ENCODE measurements around the gene STT3B.

STT3B gene

DNA sequence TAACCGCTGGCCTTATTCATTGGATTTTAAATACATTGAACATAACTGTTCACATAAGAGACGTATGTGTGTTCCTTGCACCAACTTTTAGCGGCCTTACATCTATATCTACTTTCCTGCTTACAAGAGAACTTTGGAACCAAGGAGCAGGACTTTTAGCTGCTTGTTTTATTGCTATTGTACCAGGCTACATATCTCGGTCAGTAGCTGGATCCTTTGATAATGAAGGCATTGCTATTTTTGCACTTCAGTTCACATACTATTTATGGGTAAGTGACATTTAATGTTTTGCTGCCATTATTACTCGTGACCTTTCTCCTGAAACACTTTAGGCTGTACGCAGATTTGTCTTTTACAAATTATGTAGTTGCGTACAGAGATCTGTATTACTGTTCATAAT is 47.1 kb downstream of the STT3B start:
- TF ChIP-seq TAF1 (IDR thresholded peaks at IDR 0.05; ENCODE audit: borderline replicate concordance, insufficient read depth, low read length) (no peak), SIN3A (IDR thresholded peaks at IDR 0.05; ENCODE audit: borderline replicate concordance, insufficient read depth, low read length) (no peak), FOXP2 (optimal IDR thresholded peaks at IDR 0.05; ENCODE audit: borderline replicate concordance, extremely low read depth, extremely low read length, insufficient read depth) (no peak), POLR2AphosphoS5 (IDR thresholded peaks at IDR 0.05; ENCODE audit: low read depth, low read length) (no peak)
- TF ChIP-seq, protein P1, sequence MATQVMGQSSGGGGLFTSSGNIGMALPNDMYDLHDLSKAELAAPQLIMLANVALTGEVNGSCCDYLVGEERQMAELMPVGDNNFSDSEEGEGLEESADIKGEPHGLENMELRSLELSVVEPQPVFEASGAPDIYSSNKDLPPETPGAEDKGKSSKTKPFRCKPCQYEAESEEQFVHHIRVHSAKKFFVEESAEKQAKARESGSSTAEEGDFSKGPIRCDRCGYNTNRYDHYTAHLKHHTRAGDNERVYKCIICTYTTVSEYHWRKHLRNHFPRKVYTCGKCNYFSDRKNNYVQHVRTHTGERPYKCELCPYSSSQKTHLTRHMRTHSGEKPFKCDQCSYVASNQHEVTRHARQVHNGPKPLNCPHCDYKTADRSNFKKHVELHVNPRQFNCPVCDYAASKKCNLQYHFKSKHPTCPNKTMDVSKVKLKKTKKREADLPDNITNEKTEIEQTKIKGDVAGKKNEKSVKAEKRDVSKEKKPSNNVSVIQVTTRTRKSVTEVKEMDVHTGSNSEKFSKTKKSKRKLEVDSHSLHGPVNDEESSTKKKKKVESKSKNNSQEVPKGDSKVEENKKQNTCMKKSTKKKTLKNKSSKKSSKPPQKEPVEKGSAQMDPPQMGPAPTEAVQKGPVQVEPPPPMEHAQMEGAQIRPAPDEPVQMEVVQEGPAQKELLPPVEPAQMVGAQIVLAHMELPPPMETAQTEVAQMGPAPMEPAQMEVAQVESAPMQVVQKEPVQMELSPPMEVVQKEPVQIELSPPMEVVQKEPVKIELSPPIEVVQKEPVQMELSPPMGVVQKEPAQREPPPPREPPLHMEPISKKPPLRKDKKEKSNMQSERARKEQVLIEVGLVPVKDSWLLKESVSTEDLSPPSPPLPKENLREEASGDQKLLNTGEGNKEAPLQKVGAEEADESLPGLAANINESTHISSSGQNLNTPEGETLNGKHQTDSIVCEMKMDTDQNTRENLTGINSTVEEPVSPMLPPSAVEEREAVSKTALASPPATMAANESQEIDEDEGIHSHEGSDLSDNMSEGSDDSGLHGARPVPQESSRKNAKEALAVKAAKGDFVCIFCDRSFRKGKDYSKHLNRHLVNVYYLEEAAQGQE (IDR thresholded peaks at IDR 0.05; ENCODE audit: insufficient read depth in 1 of 2, low read depth in 2 of 2, low read length in 2 of 2): no peak

DNA sequence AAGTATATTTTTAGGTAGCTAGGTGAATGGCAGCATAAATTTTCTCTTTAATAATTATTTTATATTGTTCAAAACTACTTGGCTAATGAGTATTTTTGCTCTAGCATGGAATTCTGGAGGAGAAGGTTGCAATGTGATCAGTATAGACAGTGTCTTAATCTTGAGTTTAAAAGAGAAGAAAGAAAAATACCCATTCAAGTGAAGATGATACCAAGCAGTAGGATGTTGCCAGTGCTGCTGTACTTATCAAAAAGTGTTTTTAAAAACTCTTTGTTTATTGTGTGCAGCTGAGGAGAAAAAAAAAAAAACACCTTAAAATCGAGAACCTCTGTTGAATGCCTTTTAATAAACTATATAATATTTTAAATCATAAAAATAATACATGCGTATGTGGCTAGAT is 47.9 kb downstream of the STT3B start:
- TF ChIP-seq FOXP2 (optimal IDR thresholded peaks at IDR 0.05; ENCODE audit: borderline replicate concordance, extremely low read depth, extremely low read length, insufficient read depth): no peak
- no peak for TF ChIP-seq SIN3A (IDR thresholded peaks at IDR 0.05; ENCODE audit: borderline replicate concordance, insufficient read depth, low read length)
- TF ChIP-seq POLR2AphosphoS5 (IDR thresholded peaks at IDR 0.05; ENCODE audit: low read depth, low read length): no peak
- TF ChIP-seq, protein P1 (IDR thresholded peaks at IDR 0.05; ENCODE audit: insufficient read depth in 1 of 2, low read depth in 2 of 2, low read length in 2 of 2): no peak
- TF ChIP-seq TAF1 (IDR thresholded peaks at IDR 0.05; ENCODE audit: borderline replicate concordance, insufficient read depth, low read length): no peak

DNA sequence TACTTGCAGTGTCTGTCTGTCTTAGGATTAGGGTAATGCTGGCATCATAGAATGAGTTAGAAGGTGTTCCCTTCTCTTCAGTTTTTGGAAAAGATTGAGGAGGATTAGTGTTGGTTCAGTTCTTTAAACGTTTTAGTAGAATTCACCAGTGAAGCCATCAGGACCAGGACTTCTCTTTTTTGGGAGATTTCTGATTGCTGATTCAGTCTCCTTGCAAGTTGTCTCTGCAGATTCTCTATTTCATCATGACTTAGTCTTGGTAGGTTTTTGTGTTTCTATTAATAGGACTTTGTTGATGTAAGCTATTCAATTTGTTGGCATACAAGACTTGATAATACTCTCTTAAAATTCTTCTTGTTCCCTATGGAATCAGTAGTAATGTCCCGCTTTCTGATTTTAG is 48.9 kb downstream of the STT3B start:
- TF ChIP-seq, protein P1 (IDR thresholded peaks at IDR 0.05; ENCODE audit: insufficient read depth in 1 of 2, low read depth in 2 of 2, low read length in 2 of 2): no peak
- TF ChIP-seq FOXP2 (optimal IDR thresholded peaks at IDR 0.05; ENCODE audit: borderline replicate concordance, extremely low read depth, extremely low read length, insufficient read depth): no peak
- no peak for TF ChIP-seq TAF1 (IDR thresholded peaks at IDR 0.05; ENCODE audit: borderline replicate concordance, insufficient read depth, low read length)
- no peak for TF ChIP-seq SIN3A (IDR thresholded peaks at IDR 0.05; ENCODE audit: borderline replicate concordance, insufficient read depth, low read length)
- TF ChIP-seq POLR2AphosphoS5 (IDR thresholded peaks at IDR 0.05; ENCODE audit: low read depth, low read length): no peak

DNA sequence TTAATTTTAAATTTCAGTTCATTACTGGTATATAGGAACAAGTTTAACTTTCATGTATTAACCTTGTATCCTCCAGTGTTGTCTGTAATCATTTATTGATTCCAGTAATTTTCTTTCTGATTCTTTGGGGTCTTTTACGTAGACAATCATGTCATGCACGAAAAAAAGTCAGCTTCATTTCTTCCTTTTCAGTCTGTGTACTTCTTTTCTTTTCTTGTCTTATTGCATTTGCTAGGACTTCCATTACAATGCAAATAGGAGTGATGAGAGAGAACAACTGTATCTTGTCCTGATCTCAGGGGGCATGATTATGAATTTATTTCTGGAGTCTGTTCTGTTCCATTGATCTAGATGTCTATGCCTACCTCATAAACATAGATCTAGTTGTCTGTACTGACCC is 56.5 kb downstream of the STT3B start:
- TF ChIP-seq POLR2AphosphoS5 (IDR thresholded peaks at IDR 0.05; ENCODE audit: low read depth, low read length): no peak
- no peak for TF ChIP-seq TAF1 (IDR thresholded peaks at IDR 0.05; ENCODE audit: borderline replicate concordance, insufficient read depth, low read length)
- TF ChIP-seq, protein P1 (IDR thresholded peaks at IDR 0.05; ENCODE audit: insufficient read depth in 1 of 2, low read depth in 2 of 2, low read length in 2 of 2): no peak
- no peak for TF ChIP-seq SIN3A (IDR thresholded peaks at IDR 0.05; ENCODE audit: borderline replicate concordance, insufficient read depth, low read length)
- no peak for TF ChIP-seq FOXP2 (optimal IDR thresholded peaks at IDR 0.05; ENCODE audit: borderline replicate concordance, extremely low read depth, extremely low read length, insufficient read depth)

DNA sequence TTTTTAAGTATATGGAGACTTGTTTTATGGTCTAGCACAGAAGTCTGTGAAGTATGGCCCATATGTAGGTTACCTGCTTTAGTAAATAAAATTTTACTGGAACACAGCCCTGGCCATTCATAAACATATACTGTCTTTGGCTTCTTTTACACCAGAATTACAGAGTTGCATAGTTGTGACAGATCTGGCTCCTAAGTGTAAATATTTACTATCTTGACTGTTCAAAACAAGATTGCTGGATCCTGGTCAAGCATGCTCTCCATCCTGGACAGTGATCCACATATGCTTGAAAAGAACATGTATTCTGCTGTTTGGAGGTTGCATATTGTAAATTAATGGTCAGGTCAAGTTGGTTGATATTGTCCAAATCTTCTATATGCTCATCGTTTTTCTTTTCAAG is 57.9 kb downstream of the STT3B start:
- TF ChIP-seq POLR2AphosphoS5 (IDR thresholded peaks at IDR 0.05; ENCODE audit: low read depth, low read length) (no peak), FOXP2 (optimal IDR thresholded peaks at IDR 0.05; ENCODE audit: borderline replicate concordance, extremely low read depth, extremely low read length, insufficient read depth) (no peak), SIN3A (IDR thresholded peaks at IDR 0.05; ENCODE audit: borderline replicate concordance, insufficient read depth, low read length) (no peak), TAF1 (IDR thresholded peaks at IDR 0.05; ENCODE audit: borderline replicate concordance, insufficient read depth, low read length) (no peak)
- TF ChIP-seq, protein P1 (IDR thresholded peaks at IDR 0.05; ENCODE audit: insufficient read depth in 1 of 2, low read depth in 2 of 2, low read length in 2 of 2): no peak

Measured in PFSK-1 (cell line).